NCI-H2029 (cell line): ENCODE data around the gene ZNF683.
"Not testable (repeated sequence)": the region's sequence is repeated elsewhere in the genome, so short reads cannot be mapped to it uniquely, and the experiment has no call there.

Experiments
- DNase-seq: peaks from one replicate; lab custom pipeline; 2025; lab: John Stamatoyannopoulos, UW

Gene ZNF683

GRCh38 chr1:26337206-26337535, 35.4 kb downstream of the ZNF683 start:
- DNase-seq, result no peak

GRCh38 chr1:26336477-26337205, 35.9 kb downstream of the ZNF683 start:
- DNase-seq, result peak; percentile 80

GRCh38 chr1:26335774-26336476, 36.6 kb downstream of the ZNF683 start:
- DNase-seq, result no peak

- DNase-seq, result not testable (repeated sequence)
Measured at GRCh38 chr1:26333312-26333711, 39.2 kb downstream of the ZNF683 start.

- no peak for DNase-seq
Measured at GRCh38 chr1:26330276-26330675, 42.3 kb downstream of the ZNF683 start.

GRCh38 chr1:26329380-26329779, 43.2 kb downstream of the ZNF683 start:
- DNase-seq, result not testable (repeated sequence)

GRCh38 chr1:26328597-26328996, 44.0 kb downstream of the ZNF683 start:
- no peak for DNase-seq

GRCh38 chr1:26327956-26328362, 44.6 kb downstream of the ZNF683 start:
- no peak for DNase-seq

- no peak for DNase-seq
Measured at GRCh38 chr1:26324550-26324949, 48.0 kb downstream of the ZNF683 start.

GRCh38 chr1:26323382-26323781, 49.2 kb downstream of the ZNF683 start:
- no peak for DNase-seq

GRCh38 chr1:26322042-26322331, 50.6 kb downstream of the ZNF683 start:
- DNase-seq, result no peak

GRCh38 chr1:26321315-26322041, 51.1 kb downstream of the ZNF683 start:
- DNase-seq, result peak; percentile 25

- DNase-seq, result no peak
Measured at GRCh38 chr1:26320896-26321295, 51.7 kb downstream of the ZNF683 start.

GRCh38 chr1:26318338-26319064, 54.0 kb downstream of the ZNF683 start:
- DNase-seq, result no peak

GRCh38 chr1:26317612-26318337, 54.8 kb downstream of the ZNF683 start, which contains the start of gene CD52:
Gene CD52 (plus strand): TSS chr1:26317958. CDS start chr1:26318018, 60 bp downstream.
- no peak for DNase-seq

GRCh38 chr1:26317146-26317545, 55.4 kb downstream of the ZNF683 start:
- no peak for DNase-seq

- no peak for DNase-seq
Measured at GRCh38 chr1:26315874-26316850, 56.4 kb downstream of the ZNF683 start.

- DNase-seq, result no peak
Measured at GRCh38 chr1:26314501-26314900, 58.0 kb downstream of the ZNF683 start.
